ENCODE measurements around the gene WDR20. TPM values are rescaled to one million over a fixed set of nuclear protein-coding genes. Genes with fewer than 3 reads are reported as not detected.
"Not testable (repeated sequence)": the region's sequence is repeated elsewhere in the genome, so short reads cannot be mapped to it uniquely, and the experiment has no call there.

The WDR20 gene
- total RNA-seq, 2 donors from 2014 or later: 12.2 to 15.5 TPM

DNA sequence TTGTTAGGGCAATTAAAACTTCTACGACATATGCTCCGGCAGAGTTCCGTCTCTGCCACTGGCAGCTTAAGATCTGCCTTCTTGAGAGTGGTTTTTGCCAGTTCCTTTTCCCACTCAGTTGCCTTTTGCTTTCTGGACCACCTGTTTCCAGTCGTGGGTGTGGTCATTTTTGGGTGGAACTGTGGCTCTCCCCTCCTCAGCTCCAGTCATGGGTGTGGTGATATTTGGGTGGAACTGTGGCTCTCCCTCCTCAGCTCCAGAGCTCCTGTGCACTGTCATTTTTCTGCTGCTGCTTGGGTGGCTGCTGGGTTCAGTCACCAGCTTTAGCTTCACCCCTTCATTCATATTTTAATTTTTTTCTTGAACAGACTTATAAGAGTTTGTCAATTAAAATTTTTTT, 25.3 kb downstream of the WDR20 start:
- H3K4me3 ChIP-seq: no peak overlapping the region
- DNase-seq: no peak
- intact Hi-C loops (cut with DNase I): no loop called here
- no peaks in the 10 kb centered on the region for H3K9me3 ChIP-seq
- WGBS, 2 donors: 86% methylated on average over 4 of the region's 4 CpGs
- H3K27me3 ChIP-seq: no peaks in the 10 kb centered on the region
- H3K27ac ChIP-seq: no peak overlapping the region
- no peaks in the 10 kb centered on the region for H3K36me3 ChIP-seq (replicated peaks in 1 of 2; ENCODE audit: insufficient read depth in 1 of 2, low read depth in 2 of 2)
- peaks cover 34% of the 10 kb centered on the region for H3K4me1 ChIP-seq
- TF ChIP-seq POLR2A (IDR thresholded peaks at IDR 0.05): no peak
- TF ChIP-seq, protein P1, sequence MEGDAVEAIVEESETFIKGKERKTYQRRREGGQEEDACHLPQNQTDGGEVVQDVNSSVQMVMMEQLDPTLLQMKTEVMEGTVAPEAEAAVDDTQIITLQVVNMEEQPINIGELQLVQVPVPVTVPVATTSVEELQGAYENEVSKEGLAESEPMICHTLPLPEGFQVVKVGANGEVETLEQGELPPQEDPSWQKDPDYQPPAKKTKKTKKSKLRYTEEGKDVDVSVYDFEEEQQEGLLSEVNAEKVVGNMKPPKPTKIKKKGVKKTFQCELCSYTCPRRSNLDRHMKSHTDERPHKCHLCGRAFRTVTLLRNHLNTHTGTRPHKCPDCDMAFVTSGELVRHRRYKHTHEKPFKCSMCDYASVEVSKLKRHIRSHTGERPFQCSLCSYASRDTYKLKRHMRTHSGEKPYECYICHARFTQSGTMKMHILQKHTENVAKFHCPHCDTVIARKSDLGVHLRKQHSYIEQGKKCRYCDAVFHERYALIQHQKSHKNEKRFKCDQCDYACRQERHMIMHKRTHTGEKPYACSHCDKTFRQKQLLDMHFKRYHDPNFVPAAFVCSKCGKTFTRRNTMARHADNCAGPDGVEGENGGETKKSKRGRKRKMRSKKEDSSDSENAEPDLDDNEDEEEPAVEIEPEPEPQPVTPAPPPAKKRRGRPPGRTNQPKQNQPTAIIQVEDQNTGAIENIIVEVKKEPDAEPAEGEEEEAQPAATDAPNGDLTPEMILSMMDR (IDR thresholded peaks at IDR 0.05): no peak
- no peak for ATAC-seq

DNA sequence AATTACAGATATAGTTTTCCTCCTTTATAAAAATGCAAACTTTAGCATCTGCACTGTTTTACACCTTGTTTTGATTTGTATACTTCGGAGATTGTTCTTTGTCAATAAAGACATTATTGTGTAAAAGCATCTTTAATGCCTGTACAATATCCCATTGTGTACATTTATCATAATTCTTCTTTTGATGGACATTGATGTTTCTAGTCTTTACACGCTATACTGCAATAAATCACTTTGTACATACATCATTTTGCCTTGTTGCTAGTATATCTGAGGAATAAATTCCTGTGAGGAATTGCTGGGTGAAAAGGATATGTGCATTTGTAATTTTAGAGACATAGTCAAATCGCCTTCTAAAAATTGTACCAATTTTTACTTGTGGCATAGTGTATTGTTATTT, 30.4 kb downstream of the WDR20 start:
- H3K9me3 ChIP-seq: no peaks in the 10 kb centered on the region
- peaks cover 30% of the 10 kb centered on the region for H3K4me1 ChIP-seq
- no peak for DNase-seq
- H3K27me3 ChIP-seq: no peaks in the 10 kb centered on the region
- ATAC-seq: no peak
- no peak overlapping the region for H3K27ac ChIP-seq
- H3K36me3 ChIP-seq (replicated peaks in 1 of 2; ENCODE audit: insufficient read depth in 1 of 2, low read depth in 2 of 2): no peaks in the 10 kb centered on the region
- intact Hi-C loops (cut with DNase I): no loop called here
- TF ChIP-seq, protein P1 (IDR thresholded peaks at IDR 0.05): no peak
- TF ChIP-seq POLR2A (IDR thresholded peaks at IDR 0.05): no peak
- no peak overlapping the region for H3K4me3 ChIP-seq
- WGBS, 2 donors: 92 to 94% methylated on average over 3 of the region's 3 CpGs

DNA sequence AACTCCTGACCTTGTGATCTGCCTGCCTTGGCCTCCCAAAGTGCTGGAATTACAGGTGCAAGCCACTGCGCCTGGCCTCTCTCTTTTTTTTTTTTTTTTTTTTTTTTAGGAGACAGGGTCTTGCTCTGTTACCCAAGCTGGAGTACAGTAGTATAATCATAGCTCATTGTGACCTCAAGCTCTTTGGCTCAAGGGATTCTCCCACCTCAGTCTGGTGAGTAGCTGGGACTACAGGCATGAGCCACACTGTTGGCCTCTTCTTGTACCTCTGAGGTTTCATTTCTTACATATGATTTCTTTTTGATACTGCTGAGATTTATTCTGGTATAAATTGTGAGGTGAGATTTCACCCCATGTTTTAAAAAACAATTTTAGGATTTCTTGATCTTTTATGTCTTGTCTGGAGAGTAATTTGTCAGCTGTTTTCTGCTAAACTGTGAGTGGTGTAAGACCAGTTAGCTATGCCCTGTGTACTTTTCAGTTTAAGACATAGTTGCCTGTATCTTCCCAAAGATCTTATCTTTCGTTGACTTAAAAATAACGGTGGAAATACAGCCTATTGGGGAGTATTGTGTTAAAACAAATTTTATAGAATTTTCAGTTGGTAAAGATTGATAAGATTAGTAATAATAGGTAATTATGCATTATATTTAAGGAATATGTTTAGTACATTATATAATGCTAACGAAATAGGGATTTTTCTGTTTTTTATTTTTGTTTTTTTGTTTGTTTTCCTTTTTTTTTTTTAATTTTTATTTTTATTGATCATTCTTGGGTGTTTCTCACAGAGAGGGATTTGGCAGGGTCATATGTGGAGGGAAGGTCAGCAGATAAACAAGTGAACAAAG, 31.7 kb downstream of the WDR20 start:
- DNase-seq: no peak
- H3K27me3 ChIP-seq: no peaks in the 10 kb centered on the region
- H3K27ac ChIP-seq: peak overlapping the region in 1 of 4 donors; percentile 6
- intact Hi-C loops (cut with DNase I): no loop called here
- no peak for TF ChIP-seq POLR2A (IDR thresholded peaks at IDR 0.05)
- TF ChIP-seq, protein P1 (IDR thresholded peaks at IDR 0.05): no peak
- no peak for ATAC-seq
- H3K36me3 ChIP-seq (replicated peaks in 1 of 2; ENCODE audit: insufficient read depth in 1 of 2, low read depth in 2 of 2): no peaks in the 10 kb centered on the region
- H3K4me3 ChIP-seq: no peak overlapping the region
- WGBS, 2 donors: 49 to 59% methylated on average over 4 of the region's 4 CpGs
- no peaks in the 10 kb centered on the region for H3K9me3 ChIP-seq
- H3K4me1 ChIP-seq: peaks cover 27% of the 10 kb centered on the region

DNA sequence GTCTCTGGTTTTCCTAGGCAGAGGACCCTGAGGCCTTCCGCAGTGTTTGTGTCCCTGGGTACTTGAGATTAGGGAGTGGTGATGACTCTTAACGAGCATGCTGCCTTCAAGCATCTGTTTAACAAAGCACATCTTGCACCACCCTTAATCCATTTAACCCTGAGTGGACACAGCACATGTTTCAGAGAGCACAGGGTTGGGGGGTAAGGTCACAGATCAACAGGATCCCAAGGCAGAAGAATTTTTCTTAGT, 32.2 kb downstream of the WDR20 start:
- H3K27me3 ChIP-seq; intact Hi-C loops (cut with DNase I): not testable (repeated sequence)

DNA sequence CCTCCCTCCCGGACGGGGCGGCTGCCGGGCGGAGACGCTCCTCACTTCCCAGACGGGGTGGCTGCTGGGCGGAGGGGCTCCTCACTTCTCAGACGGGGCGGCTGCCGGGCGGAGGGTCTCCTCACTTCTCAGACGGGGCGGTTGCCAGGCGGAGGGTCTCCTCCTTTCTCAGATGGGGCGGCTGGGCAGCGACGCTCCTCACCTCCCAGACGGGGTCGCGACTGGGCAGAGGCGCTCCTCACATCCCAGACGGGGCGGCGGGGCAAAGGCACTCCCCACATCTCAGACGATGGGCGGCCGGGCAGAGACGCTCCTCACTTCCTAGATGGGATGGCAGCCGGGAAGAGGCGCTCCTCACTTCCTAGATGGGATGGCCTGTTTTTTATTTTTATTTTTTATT, 33.0 kb downstream of the WDR20 start:
- H3K4me3 ChIP-seq; H3K27ac ChIP-seq; ATAC-seq; H3K9me3 ChIP-seq; DNase-seq; H3K36me3 ChIP-seq (replicated peaks in 1 of 2; ENCODE audit: insufficient read depth in 1 of 2, low read depth in 2 of 2); H3K27me3 ChIP-seq; intact Hi-C loops (cut with DNase I): not testable (repeated sequence)
- peaks cover 13% of the 10 kb centered on the region for H3K4me1 ChIP-seq
- 95 to 98% methylated on average over 15 to 16 of the region's 31 CpGs for WGBS, 2 donors

More for the DNA sequence above, 32.2 kb downstream of the WDR20 start:
- not testable (repeated sequence) for H3K36me3 ChIP-seq (replicated peaks in 1 of 2; ENCODE audit: insufficient read depth in 1 of 2, low read depth in 2 of 2); H3K9me3 ChIP-seq; DNase-seq; ATAC-seq; H3K4me3 ChIP-seq; H3K27ac ChIP-seq
- 9 to 43% methylated on average over 1 of the region's 2 CpGs for WGBS, 2 donors
- H3K4me1 ChIP-seq: peaks cover 21% of the 10 kb centered on the region

DNA sequence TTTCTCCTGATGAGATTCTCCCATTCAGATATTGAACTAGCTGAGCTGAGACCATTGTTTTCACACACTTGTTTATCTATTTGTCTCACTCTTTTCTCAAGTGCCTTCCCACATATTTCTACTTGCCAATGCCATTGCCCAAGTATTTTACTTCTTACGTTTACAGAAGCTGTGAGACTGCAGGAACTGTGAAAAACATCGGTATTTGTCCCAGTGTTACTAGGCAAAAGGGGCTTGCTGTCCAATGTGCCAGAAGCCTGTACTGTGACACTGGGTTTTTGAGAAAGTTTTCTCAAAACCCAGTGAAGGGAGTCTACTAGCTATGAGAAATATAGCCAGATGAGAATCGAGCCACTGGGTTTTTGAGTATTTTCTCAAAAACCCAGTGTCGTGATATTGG, 37.5 kb downstream of the WDR20 start:
- Histone ChIP-seq H3K36me3 (replicated peaks in 1 of 2; ENCODE audit: insufficient read depth in 1 of 2, low read depth in 2 of 2) (no peaks in the 10 kb centered on the region), H3K27me3 (no peaks in the 10 kb centered on the region), H3K4me1 (peaks cover 4% of the 10 kb centered on the region), H3K9me3 (no peaks in the 10 kb centered on the region), H3K27ac (no peak overlapping the region), H3K4me3 (no peak overlapping the region)
- no peak for DNase-seq
- TF ChIP-seq, protein P1 (IDR thresholded peaks at IDR 0.05): no peak
- TF ChIP-seq POLR2A (IDR thresholded peaks at IDR 0.05): no peak
- WGBS, 2 donors: 80% methylated on average over 4 of the region's 4 CpGs
- no peak for ATAC-seq
- intact Hi-C loops (cut with DNase I): no loop called here
